NCI-H446 treated with DMSO at 0.1 percent for 48 hours (cell line): ENCODE measurements around the gene KANSL1.
A peak's percentile ranks its signal among the peaks of the same experiment; 100 is the strongest.

Experiments
- DNase-seq: peaks from one replicate; lab custom pipeline; 2025; lab: John Stamatoyannopoulos, UW

The KANSL1 gene

DNA sequence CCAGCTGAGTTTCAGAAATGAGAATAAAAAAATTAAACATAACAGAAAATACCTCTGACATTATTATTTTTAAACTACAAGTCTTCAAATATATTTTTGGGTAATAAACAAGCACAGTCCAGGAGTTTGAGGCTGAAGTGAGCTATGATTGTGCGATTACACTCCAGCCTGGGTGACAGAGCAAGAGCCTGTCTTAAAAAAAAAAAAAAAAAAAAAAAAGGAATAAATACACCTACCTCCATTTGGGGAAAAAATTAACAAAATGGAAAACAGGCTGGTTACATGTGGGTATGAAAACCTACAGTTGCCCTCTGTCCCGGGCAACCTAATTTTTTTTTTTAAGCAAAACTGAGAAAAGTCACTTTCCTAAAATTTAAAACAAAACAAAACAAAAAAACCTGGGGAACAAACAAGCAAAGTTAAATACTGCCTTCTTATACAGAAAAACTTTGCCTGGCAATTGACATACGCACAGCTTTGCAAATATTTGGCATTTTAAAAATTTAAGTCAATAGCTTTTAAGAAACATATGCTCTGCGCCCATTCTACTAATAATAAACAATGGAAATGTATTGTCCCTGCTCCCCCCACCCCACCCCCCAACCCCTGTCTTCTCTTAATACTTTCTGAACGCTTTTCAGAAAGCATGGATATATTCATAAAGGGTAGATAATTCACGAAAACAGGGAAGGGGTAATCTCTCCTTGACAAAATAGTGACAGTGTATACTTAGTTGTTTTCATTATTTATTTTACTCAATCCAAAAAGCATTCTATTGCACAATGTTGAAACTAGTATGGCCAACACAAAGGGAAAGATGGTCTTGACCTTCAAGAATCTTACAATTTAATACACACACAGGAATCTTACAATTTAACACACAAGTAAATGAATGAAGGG is 112.9 kb downstream of the KANSL1 start:
- DNase-seq = no peak

- no peak for DNase-seq
These were observed 114.6 kb downstream of the KANSL1 start for GRCh38 chr17:46078675-46079074.

DNA sequence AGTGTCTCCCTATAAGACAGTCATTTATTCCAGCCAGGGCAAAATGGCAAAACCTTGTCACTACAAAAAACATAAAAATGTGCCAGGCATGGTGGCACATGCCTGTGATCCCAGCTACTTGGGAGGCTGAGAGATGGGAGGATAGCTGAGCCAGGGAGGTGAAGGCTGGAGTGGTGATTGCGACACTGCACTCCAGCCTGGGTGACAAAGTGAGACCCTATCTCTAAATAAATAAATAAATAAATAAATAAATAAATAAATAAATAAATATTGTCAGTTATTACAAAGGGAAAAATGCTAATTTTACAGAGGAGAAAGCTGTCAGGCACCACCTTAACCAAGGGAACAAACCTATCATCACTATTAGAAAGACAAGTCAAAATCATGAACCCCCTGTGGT is 118.7 kb downstream of the KANSL1 start:
- DNase-seq = no peak

DNA sequence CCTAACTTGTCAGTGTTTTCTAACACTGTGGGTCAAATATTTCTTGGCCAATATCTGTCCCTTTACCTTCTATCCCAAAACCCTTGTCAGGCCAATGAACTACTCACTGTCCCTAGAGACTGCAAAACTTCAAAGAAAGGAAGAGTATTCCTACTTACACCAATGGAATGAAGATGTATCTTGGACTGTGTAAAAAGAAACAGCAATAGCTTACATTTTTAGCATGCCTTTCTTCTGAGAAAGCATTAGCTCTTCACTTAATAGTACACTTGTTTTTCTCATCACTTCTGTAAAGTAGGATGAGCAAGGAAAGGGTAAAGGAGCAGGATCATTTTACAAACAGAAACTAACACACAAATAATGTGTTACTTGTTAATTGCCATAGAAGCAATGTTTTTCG is 120.2 kb downstream of the KANSL1 start:
- DNase-seq = no peak

GRCh38 chr17:46071796-46072195 is 121.4 kb downstream of the KANSL1 start:
- DNase-seq = no peak

GRCh38 chr17:46064460-46064859 is 128.8 kb downstream of the KANSL1 start:
- no peak for DNase-seq

- no peak for DNase-seq
These were observed 130.0 kb downstream of the KANSL1 start for GRCh38 chr17:46063241-46063640.

GRCh38 chr17:46061435-46061834 is 131.8 kb downstream of the KANSL1 start:
- no peak for DNase-seq

DNA sequence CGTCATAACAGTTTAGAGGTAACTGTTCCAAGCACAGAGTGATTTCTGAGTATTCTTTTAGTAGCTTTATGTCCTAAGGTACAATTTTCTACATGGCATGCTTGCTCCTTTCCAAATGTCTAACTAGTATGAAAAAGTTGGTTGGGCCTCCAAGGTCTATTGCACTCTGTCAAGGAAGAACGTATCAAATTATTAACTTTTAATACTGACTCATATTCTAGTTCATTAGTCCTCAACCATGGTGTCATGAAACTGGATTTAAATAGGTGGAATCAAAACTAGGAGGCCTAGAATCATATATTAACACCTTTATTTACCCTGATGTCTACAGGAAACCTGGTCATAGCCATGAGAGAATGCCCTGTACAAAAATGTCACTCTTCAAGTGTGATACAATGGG is 132.8 kb downstream of the KANSL1 start:
- DNase-seq = no peak

GRCh38 chr17:46059486-46059885 is 133.7 kb downstream of the KANSL1 start:
- no peak for DNase-seq

DNA sequence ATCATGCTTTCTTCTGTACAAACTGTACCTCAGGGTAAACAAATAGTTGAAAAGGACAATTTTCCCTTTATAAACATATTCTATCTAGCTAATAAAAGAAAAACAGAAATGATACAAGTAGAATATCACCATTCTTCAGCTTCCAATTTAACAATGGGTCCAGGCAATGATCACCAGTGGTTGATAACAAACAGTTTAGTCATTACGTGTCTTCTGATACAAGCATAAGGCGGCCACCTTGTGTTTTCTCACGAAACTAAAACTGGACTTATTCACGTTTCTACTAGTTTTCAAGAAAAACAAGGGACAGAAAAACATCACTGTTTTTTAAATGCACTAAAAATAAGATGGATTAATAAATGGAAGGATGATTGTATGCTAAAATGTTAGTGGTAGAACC is 135.9 kb downstream of the KANSL1 start:
- DNase-seq = no peak

GRCh38 chr17:46056800-46057304 is 136.4 kb downstream of the KANSL1 start:
- DNase-seq = no peak

- DNase-seq = no peak
These were observed 139.2 kb downstream of the KANSL1 start for GRCh38 chr17:46053911-46054534.

GRCh38 chr17:46049656-46050055 is 143.6 kb downstream of the KANSL1 start:
- no peak for DNase-seq

GRCh38 chr17:46047856-46048255 is 145.4 kb downstream of the KANSL1 start:
- no peak for DNase-seq

DNA sequence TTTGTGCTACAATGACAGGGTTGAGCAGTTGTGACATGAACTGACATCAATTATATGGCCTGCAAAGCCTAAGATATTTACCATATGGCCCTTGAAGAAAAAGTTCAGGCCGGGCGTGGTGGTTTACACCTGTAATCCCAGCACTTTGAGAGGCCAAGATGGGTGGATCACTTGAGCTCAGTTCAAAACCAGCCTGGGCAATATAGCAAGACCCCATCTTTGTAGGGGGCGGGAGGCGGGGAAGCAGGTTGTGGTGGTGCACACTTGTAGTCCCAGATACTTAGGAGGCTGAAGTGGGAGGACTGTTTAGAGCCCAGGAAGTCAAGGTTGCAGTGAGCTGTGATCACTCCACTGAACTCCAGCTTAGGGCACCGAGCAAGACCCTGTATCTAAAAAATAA is 145.8 kb downstream of the KANSL1 start:
- DNase-seq = no peak

GRCh38 chr17:46046957-46047356 is 146.3 kb downstream of the KANSL1 start:
- no peak for DNase-seq

DNA sequence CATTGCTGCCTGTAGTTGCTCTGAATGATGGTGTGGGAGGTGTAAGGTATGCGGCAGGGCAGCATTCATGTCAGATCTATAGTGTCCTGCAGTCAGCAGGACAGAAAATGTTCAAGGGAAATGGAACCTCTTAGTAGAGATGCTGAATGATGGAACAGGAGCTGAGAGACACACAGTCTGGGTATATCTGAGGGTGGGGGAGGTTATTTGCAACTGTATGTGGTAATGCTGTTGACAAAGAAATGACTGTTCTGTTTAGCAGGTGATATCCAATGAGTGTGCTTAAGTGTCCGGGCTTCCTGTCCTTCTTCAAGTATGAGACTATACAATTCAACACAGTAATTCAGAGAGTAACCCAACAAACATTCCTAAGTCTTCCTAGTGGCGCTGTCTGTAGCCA is 147.6 kb downstream of the KANSL1 start:
- DNase-seq = no peak

DNA sequence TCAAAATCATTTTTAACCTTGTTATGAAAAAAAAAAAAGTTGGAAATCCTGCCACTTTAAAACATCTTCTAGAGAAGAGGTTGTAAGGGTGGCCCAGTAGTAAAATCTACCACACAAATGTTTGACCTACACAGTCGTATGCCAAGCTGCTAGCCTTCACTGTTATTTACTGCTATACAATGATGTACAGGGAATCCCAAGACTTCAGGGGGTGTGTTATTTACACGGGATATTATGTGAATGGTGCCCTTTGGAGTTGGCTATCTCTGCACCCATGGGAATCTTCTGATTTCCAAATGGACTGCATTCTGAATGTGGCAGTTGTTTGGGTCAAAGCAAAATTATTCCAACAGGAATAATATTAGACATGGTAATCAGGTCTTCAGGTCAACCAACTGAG is 148.2 kb downstream of the KANSL1 start:
- DNase-seq = no peak

DNA sequence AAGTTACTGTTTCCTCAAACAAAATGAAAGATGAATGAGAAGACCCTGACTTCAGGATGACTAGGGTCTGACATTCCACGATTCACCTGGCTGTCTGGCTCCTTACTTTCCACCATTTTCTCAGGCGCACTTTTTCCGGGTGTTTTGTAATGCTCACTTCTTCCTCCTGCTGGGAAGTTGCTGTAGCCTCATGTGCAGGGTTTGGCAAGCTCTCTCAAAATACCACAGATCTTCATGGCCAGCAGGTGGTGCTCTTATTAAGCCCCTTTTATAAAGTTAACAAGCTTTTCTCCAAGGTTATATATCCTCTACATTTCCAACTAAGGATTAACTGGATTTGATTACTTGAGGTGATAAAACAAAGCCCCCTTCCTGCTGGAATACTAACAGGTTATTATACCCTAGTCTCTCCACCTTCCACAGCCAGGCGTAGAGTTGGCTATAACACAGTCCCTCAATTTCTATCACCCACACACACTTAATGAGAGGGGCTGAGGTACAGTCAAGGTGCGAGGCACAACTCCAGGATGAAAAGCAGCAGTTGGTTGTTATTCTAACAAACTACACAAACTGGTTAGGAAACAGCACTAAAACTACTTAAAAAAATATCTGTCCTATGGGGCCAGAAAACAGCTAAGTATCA is 148.8 kb downstream of the KANSL1 start:
- DNase-seq = peak; percentile 63

- no peak for DNase-seq
These were observed 149.6 kb downstream of the KANSL1 start for GRCh38 chr17:46043606-46044005.

- no peak for DNase-seq
These were observed 150.3 kb downstream of the KANSL1 start for GRCh38 chr17:46042925-46043324.

DNA sequence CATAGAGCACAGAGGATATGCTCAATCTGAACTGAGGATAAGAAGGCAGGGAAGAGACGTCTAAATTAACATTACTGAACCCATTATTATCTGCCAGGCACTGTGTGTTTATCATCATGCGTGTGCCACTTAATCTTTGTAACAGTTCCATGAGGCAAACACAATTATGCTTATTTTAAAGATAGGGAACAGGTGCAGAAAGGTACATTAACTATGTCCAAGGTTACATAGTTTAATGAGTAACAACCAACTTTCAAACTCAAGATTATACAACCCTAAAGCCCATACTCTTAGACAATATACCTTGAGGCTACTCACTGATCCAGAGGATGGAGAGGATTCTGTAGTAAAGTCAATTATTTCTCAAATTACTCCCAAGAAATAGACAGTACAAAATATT is 151.0 kb downstream of the KANSL1 start:
- no peak for DNase-seq
